Activated CD8-positive, alpha-beta memory T cell treated with anti-CD3 and anti-CD28 coated beads for 1 hour (primary cell): Measurements from ENCODE around the gene TDRD7.

Experiments
- DNase-seq, 2 donors: peaks; one replicate each; pipeline ENCODE4 v3.0.0-alpha.2; 2020; ENCODE audit warnings: low read depth in 1 of 2; ENCODE audit errors: extremely low read depth in 1 of 2

The TDRD7 gene

DNA sequence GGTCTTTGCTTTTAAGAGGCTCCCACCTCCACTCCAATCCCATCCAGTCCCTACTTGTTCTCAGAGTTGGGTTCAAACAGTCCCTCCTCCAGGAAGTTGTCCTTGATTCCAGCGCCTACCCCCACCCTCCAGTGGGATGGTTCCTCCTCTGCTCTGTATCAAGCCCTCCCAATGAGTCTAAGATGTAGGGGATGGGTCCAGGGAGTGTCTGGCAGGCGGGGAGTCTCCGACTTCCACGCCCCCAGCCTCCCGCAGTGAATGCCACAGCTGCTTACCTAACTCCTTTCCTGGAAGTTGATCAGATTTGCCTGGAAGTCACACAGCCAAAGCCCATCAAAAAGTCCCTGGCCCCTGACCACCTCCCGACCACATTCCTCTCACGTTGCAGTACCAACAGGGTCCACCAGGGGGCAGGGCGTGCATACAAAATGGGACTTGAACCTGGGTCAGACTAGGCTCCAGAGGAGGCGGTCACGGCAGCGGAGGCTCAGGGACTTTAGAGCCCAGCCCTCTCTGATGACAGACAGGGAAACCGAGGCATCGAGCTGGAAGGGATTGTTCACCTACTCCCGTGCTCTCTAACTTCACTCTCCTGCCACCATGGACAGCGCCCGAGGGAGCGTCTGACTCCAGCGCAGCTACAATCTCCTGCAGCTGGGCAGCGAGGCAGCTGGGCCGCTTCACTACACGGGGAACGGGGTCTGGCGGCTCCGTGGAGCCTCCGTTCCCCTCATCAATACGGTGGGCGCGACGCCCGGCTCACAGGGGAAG, 25.0 kb upstream of the TDRD7 start:
- DNase-seq: peak; percentile 29 to 47

DNA sequence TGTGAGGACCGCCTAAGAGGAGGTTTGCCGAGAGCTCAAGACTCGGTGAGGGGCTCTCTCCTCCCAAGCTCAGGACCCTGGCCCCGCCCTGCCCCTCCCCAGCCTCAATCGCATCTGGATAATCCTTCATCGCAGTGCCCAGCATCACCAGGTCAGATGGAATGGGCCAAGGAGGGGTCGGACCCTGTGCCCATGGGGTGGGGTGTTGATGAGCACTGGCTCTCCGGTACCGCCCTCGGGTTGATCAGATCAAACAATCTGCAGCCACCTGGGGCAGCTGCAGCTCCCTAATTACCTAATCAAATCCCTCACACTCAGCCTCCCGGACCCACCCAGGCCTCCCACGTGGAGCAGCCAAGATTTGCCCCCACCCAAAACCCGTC, 24.4 kb upstream of the TDRD7 start:
- DNase-seq: no peak

DNA sequence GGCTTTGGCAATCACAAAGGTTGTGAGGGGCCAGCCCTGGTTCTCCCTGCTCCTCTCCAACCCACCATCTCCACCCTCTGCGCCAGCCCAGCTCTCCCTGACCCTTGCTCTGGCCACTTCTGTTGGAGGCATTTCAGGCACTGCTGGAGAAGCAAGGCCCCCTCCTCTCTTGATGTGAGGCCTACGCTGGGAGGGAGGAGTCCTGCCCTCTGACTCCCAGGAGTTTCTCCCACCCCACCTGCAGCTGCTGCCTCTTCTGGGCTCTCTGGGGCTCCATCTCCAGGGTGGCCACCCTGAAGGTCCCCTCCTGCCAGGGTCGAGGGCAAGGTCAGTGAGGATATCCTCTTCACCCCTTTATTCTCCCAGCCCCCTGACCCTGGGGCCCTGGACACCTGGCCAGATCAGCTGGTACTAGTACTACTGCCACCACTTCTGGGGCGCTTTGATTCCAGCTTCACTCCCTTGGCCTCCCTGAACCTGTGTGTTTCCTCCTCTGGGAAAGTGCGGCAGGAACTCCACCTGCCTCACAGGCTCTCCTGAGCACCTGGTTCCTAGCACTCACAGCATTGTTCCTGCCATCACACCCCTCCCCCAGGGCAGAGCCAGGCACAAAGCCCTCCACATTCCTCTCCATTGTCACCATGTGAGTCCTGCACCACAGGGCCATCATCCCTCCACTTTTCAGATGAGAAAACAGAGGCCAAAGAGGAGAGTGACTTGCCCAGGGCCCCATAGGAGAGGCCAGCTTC, 23.8 kb upstream of the TDRD7 start:
- DNase-seq: no peak

DNA sequence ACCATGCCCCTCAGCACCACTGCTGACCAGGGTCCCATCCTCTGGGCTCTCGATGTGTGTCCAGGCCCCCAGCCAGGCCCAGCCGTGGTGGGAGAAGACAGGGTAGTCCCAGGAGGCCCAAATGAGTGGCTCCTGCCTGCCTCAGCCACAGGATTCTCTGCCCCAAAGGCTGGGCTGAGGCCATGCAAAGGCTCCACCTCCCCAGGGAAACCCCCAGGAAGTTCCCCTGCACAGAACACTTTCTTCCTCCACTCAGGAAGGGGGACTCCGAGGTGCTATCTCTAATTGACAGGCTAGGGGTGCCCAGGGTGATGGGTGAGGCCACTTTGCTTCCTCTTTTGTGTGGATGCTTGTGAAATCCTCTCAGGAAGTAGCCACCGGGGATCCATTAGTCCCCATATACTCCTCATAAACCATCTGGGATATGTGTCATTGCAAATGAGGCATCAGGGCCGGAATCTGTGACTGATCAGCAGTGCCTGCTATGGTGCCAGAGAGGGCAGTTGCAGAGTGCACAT, 23.1 kb upstream of the TDRD7 start:
- DNase-seq: no peak

DNA sequence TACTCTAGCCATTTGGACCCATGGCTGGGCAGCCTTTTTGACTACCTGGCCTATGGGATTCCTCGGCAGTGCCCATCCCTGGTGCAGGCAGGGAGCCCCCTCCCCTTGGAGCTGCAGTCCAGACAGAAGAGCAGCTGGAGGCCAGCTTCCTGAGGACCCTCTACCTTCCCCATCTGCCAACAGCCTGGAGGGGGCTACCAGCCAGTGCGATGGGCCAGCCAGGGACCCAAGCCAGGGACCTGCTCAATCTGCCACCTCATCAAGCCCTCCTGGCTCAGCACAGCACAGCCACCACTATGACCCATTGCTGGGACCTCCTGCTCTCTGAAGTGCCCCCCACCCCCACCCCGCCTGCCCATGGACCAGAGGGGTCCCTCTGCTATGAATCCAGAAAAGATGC, 22.6 kb upstream of the TDRD7 start:
- DNase-seq: no peak

DNA sequence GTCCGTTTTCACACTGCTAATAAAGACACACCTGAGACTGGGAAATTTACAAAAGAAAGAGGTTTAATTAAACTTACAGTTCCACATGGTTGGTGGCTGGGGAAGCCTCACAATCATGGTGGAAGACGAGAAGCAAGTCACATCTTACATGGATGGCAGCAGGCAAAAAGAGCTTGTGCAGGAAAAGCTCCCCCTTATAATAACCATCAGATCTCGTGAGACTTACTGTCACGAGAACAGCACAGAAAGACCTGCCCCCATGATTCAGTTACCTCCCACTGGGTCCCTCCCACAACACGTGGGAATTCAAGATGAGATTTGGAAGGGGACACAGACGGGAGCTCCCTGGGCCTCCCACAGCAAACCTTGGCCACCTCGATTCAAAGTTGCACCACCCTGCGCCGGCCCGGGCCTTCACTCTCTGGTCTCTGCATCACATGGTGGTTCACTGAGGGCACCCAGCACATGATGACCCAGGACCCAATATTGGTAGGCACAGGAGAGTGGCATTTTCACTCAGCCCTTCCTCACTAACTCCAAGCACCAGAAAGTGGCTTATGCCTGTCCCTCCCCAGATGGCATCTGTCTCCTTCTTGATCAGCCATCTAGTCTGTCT, 21.0 kb upstream of the TDRD7 start:
- no peak for DNase-seq

DNA sequence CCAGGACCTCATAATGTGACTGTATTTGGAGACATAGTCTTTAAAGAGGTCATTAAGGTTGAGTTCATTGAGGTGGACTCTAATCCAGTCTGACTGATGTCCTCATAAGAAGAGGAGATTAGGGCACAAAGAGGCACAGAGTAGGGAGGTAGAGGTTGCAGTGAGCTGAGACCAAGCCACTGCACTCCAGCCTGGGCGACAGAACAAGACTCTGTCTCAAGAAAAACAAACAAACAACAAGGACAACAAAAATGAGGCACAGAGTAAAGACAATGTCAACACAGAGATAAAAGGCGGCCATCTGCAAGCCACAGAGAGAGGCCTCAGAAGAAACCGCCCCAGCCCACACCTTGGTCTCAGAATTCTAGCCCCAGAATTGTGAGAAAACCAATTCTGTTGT, 17.0 kb upstream of the TDRD7 start:
- DNase-seq: no peak

DNA sequence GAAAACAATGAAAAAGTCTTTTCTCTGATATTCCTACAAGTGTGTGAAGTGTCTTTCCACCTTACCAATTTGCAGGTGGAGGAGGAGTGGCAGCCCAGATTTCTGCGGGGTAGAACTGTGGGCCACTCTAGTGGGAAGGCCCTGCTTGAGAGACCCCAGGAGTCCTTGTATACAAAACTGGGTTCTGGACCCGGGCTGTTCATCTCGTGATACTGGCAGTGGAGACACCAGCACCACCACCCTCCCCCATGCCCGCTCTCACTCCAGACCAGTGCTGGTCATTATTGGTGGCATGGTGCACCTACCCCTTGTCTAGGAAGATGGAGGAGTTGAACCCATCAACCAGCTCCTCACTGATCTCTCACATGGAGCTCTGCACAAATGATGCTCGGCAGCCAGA, 16.2 kb upstream of the TDRD7 start:
- DNase-seq: no peak

DNA sequence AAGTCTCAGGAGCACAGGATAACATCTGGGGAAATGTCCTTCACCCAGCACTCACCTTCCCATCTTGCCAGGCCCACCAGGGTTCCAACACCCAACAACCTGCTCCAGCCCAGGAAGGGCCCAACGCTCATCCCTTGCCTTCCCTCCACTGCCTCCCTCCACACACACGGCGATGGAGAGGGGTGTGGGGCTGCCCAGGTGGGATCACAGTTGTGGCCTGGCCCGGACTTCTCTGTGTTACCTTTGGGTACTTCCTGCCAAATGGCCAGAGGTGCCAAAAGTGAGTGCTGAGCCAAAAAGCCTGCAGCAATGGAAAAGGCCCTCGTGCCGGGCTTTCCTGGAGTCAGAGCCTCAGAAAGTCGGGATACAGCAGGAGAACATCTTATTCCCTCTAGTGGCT, 15.6 kb upstream of the TDRD7 start:
- DNase-seq: no peak

DNA sequence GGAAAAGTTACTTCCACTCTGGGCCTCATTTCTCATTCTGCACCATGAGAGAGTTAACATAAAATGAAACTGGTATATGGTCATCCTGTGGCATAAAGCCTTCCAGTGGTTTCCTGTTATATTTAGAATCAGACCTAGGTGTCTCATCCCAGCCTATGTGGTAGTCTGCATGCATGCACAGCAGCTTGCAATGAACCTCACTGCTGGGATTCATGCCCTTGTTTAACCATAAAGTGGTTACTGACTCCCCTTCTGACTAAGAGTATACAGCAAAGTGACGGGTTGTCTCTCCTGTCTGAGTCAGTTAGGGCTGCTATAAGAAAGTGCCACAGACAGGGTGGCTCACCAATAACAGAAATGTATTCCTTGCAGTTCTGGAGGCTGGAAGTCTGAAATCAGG, 14.7 kb upstream of the TDRD7 start:
- DNase-seq: no peak

DNA sequence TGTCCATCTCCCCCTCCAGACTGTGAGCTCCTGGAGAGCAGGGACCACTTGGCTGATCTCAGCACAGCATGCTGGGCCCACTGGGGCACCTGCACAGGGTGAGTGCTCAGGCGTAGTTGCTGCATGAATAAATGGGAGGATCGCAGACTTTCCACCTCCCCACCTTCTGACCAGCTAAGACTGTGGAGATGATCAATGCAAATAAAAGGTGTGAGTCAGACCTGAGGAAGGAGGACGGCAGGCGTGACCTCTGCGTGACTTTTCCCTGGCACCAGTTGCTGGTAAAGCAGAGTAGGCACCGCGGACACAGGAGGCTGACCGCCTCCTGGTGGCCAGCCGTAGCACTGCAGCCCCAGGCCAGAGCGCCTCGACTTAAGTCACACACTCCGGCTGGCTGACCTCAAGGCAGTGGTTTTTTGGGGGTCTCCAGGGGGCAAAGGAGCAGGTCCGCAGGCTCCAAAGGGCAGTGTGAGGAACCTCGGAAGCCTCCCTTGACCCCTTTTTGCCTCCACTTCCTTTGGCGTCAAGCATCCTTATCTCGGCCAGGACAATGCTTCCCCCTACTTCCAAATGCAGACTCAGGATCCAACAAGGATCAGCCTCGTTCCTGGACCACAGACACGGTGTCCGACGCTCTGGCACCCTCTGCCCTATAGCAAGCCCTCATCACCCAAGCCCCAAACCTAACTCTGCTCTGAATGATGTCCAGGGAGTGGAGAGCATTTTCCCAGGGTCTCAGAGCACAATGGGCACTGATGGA, 12.7 kb upstream of the TDRD7 start:
- peak in 1 of 2 donors; percentile 48 for DNase-seq

DNA sequence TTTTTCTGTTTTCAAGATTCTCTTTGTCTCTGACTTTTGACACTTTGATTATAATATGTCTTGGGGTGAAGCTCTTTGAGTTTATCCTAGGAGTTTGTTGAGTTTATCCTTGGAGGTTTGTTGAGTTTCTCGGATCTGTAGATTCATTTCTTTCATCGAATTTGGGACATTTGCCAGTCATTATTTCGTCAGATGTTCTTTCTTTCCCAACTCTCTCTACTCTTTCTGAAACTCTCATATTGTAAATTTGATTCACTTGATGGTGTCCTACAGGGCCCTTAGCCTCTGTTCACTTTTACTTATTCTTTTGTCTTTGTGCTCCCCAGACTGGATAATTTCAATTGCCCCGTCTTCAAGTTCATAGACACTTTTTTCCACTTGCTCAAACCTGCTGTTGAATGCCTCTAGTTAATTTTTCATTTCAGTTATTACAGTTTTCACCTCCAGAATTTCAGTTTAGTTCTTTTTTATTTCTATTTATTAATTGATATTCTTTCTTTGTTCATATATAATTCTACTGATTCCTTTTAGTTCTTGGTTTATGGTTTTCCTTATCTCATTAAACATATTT, 8.1 kb upstream of the TDRD7 start:
- DNase-seq: no peak

DNA sequence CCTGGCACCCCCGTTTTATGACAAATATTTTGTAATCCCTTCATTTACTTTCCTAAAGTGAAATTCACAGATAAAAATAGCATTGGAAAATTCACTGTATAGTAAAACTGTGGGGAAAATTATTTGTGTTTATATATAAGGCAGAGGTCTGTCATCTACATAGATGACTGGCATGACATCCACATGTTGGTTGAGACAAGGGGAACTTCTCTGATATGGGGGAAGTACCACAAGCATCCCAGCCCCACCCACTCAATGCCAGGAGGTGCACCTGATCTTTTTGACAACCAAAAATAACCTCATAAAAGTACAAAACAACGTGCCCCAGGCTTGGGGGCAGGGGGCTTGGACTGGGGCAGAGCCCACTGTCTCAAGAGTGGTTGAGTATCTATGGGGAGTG, 6.3 kb upstream of the TDRD7 start:
- DNase-seq: no peak

DNA sequence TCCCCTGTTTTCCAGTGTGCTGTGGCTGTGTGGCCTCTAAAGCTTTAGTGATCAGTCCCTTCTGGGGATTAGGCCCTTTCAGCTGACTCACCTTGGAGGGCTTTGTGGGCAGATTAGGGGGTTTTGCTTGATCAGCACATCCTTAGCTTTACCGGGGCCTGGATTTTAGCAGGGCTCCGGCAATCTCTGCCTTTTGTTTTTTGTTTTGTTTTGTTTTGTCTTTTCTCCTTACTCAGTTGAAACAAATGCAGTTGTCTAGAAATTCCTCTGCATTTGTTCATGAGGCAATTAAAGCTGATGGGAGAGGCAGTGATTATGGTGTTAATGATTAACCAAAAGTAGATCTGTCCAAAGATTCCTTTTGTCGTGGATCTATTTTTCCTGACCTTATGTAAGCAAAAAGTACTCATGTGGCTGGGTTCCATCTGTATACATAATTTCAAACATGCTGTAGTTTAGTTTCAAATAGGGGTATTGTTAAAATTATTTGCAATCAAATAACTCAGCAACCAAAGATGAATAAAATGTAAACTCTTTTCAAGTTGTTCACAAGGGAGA, 5.2 kb upstream of the TDRD7 start:
- no peak for DNase-seq

DNA sequence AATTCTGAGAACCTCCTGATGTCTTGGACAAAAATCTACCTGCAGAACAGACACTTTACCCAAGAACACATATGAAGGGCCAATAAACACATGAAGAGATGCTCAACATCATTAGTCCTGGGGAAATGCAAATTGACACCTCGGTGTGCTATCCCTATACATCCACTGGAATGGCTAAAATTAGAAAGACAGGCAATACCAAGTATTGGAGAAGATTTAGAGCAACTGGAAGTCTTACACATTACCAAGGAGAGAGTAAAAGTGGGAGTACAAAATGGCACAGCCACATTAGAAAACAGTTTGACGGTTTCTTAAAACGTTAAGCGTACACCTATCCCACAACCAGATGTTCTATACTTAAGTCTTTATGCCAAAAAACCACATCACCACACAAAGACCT, 3.3 kb upstream of the TDRD7 start:
- no peak for DNase-seq

DNA sequence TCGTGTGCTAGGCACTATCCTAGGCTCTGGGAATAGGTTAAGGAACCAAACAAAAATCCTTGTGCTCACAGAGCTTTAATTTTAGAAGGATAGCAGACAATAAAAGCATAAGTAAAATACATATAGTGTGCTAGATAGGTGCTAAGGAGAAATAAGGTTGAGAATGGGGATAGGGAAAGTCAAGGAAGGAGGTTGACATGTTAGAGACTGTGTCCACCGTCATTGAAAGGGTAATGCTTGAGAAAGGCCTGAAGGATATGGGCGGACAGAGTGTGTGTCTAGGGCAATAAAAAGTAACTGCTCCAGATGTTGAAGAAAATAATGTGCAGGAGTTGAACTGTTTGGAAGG, 482 bp upstream of the TDRD7 start:
- no peak for DNase-seq

DNA sequence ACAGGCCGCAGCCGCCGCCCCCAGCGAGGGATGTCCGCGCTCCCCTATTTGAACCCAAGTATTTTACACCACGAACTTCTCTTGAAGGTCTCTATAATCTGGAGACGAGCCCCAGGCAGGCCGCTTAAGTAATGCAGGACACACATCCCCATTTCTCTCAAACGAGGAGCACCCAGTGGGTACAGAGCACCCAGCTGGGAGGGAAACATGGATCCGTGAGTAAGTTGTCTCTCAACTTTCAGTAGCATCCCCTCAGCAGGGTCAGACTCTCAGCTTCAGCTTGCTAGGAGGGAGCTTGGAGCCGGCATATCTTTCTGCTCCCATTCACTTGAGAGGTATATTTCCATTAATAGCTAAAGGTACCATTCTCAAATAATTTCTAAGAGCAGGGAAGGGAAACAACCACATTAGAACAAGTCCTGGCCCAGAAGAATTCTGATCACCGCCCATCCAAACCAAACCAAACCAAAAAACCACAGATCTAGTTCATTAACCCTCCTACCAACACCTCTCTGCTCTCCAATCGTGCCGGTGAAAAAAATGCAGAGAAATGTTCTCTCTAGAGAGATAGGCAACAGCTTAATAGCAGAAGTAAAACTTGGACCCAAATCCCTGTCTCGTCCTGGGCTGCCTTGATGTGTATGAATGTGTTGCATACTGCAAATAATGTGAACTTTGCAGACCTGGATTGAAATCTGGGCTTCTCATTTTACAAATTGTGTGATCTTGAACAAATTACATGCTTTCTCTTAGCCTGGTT, 910 bp downstream of the TDRD7 start:
- no peak for DNase-seq

DNA sequence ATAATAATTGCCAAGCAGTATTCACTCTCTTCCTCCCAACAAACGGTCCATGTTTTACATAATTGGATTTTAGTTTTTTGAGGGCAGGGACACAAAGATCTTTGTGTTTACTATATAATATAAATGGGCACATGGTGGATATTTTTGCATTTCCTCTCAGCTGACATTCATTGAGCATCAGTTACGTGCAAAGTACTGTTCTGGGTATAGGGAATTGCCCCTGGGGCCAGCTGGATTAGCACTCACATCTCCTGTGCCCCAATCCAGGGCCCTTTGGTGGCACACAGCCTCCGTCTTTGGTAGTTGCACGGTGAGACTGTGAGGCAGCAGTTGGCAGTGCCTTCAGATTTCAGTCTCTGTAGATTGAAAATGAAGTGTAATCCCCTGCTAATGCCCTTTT, 1.6 kb downstream of the TDRD7 start:
- DNase-seq: no peak

DNA sequence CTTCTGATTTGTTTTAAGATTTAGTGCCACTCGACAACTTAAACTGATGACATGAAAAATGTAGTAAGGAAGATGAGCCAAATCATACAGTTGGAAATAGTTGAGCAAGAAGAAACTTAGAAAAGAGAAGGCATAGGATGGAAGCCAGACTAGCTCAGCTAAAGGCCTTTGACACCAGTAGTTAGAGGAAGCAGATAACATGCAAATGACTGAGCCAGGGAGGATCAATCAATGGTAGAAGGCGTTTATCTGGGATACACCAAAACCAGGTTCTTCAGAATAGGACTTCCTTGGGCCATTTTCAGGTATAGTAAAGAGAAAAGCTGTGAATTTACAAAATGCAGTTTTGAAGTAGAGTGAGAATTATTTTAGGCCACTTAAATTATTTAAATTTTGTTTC, 3.2 kb downstream of the TDRD7 start:
- no peak for DNase-seq

DNA sequence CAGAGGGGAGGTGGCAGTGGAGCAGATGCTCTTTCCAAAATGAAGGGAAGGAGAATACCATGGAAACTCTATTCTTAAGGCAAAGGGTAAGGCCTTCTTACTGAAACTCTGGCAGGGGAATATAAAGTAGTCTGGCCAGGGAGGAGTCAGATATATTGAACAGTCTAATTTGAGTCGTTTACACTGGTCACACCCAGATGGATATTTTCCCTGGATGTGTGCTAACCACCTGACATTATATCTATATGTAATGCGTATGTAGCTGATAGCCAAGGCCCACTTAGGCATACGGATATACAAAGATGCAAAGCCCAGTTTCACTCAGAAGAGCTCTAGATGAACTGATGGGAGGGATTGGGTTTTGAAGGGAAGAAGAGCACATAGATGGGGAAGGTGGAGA, 7.0 kb downstream of the TDRD7 start:
- no peak for DNase-seq
